Measurements from ENCODE around the gene FTO.

Gene FTO

GRCh38 chr16:53755026-53755910 lies 51.3 kb downstream of the FTO start:
- DNase-seq (ENCODE audit: low read depth): no peak
- no peak for TF ChIP-seq CTCF (IDR thresholded peaks at IDR 0.05; ENCODE audit: control insufficient read depth, insufficient read depth, low read depth, low read length, missing control alignments)
- no peak overlapping the region for H3K4me3 ChIP-seq (ENCODE audit: control insufficient read depth, low read depth, low read length)

- H3K4me3 ChIP-seq (ENCODE audit: control insufficient read depth, low read depth, low read length): no peak overlapping the region
- DNase-seq (ENCODE audit: low read depth): no peak
- no peak for TF ChIP-seq CTCF (IDR thresholded peaks at IDR 0.05; ENCODE audit: control insufficient read depth, insufficient read depth, low read depth, low read length, missing control alignments)
These were observed 52.5 kb downstream of the FTO start for GRCh38 chr16:53756275-53756996.

- DNase-seq (ENCODE audit: low read depth): no peak
- no peak for TF ChIP-seq CTCF (IDR thresholded peaks at IDR 0.05; ENCODE audit: control insufficient read depth, insufficient read depth, low read depth, low read length, missing control alignments)
- H3K4me3 ChIP-seq (ENCODE audit: control insufficient read depth, low read depth, low read length): no peak overlapping the region
These were observed 54.1 kb downstream of the FTO start for GRCh38 chr16:53757971-53758609.

- no peak for DNase-seq (ENCODE audit: low read depth)
- no peak for TF ChIP-seq CTCF (IDR thresholded peaks at IDR 0.05; ENCODE audit: control insufficient read depth, insufficient read depth, low read depth, low read length, missing control alignments)
These were observed 58.2 kb downstream of the FTO start for GRCh38 chr16:53761962-53762703.

GRCh38 chr16:53766304-53767016 lies 62.5 kb downstream of the FTO start:
- no peak for DNase-seq (ENCODE audit: low read depth)
- H3K4me3 ChIP-seq (ENCODE audit: control insufficient read depth, low read depth, low read length): no peak overlapping the region
- no peak for TF ChIP-seq CTCF (IDR thresholded peaks at IDR 0.05; ENCODE audit: control insufficient read depth, insufficient read depth, low read depth, low read length, missing control alignments)

More at GRCh38 chr16:53761962-53762703, 58.2 kb downstream of the FTO start:
- no peak overlapping the region for H3K4me3 ChIP-seq (ENCODE audit: control insufficient read depth, low read depth, low read length)

Measured in AG09309 (cell line).